GM13977 (cell line): ENCODE measurements around the gene DMRT2.

ENCODE experiments used
- DNase-seq: peaks from one replicate; pipeline ENCODE4 v3.0.0; 2012; ENCODE audit warnings: low spot score
- CTCF ChIP-seq: IDR thresholded peaks from 2 replicates; pipeline ENCODE4 v1.5.1; 2012; ENCODE audit warnings: mild to moderate bottlenecking, control low read depth; ENCODE audit not compliant: insufficient read depth; ENCODE audit errors: extremely low read depth, missing control alignments
- in situ Hi-C: fragments of 300-500 bp; cut with MboI; formaldehyde crosslinking; loops from one replicate; pipeline ENCODE4 v1.12.0; 2022; ENCODE audit warnings: low sequenced_read_pairs, low pct_unique_long_range_greater_than_20kb, mixed read lengths, inconsistent platforms; ENCODE audit not compliant: unreplicated experiment

Gene DMRT2

GRCh38 chr9:1051210-1051583, 1.0 kb downstream of the DMRT2 start:
- in situ Hi-C loops = no loop called here
- TF ChIP-seq CTCF = no peak
- peak; percentile 32 for DNase-seq

- in situ Hi-C loops = no loop called here
- peak; percentile 28 for TF ChIP-seq CTCF
- DNase-seq = peak; percentile 68
Measured at GRCh38 chr9:1051584-1052275, 1.6 kb downstream of the DMRT2 start.

- DNase-seq = no peak
- in situ Hi-C loops = no loop called here
- TF ChIP-seq CTCF = no peak
Measured at GRCh38 chr9:1052365-1053281, 2.5 kb downstream of the DMRT2 start.

- in situ Hi-C loops = no loop called here
- no peak for TF ChIP-seq CTCF
- no peak for DNase-seq
Measured at GRCh38 chr9:1053282-1053621, 3.1 kb downstream of the DMRT2 start.

- DNase-seq = no peak
- no peak for TF ChIP-seq CTCF
- in situ Hi-C loops = no loop called here
Measured at GRCh38 chr9:1053986-1054425, 3.8 kb downstream of the DMRT2 start.

GRCh38 chr9:1055166-1055565, 5.0 kb downstream of the DMRT2 start:
- no peak for TF ChIP-seq CTCF
- no peak for DNase-seq
- in situ Hi-C loops = no loop called here
